ENCODE data around the gene MROH2A. TPM values are rescaled to one million over a fixed set of nuclear protein-coding genes. Genes with fewer than 3 reads are reported as not detected.
A peak's percentile ranks its signal among the peaks of the same experiment; 100 is the strongest.

The MROH2A gene
- total and polyA plus RNA-seq, 9 of the 15 experiments (the other 6 are each of a cell fraction or from before 2014, with no cell fraction given) = 0.03 TPM; not detected in 8

DNA sequence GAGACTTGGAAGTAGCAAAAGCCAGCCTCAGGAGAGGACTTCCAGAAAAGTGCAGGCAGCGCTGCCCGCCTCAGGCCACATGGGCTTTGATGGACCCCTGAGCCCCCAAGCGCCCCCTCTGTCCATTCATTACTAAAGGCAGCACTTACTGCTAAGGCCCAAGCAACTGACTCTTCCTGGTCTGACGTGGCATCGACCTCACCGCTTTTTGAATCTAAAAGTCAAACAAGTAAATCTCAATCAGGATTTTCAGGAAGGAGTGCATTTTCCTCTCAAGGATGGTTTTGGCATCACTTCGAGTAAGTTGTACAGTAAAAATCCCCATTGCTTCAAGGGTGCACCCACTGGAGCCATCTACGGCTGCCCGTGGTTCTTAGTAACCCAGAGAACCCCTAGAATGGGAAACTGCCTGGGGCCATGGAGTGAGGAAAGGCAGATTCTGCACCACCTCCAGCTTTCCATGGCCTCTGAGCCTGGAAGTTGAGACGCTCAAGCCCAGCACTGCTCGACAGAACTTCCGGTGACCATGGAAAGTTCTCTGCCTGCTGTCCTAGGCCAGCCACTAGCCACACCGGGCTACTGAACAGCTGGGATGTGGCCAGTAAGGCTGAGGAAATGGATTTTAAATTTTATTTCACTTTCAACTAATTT, 69.2 kb downstream of the MROH2A start:
- no peak overlapping the region for H3K4me3 ChIP-seq
- in situ Hi-C loops (cut with MboI) (no loop called here), intact Hi-C loops (cut with micrococcal nuclease) (no loop called here)
- H3K4me2 ChIP-seq (ENCODE audit: insufficient read depth, low read length) = no peak overlapping the region
- ChIA-PET CTCF (ENCODE audit: low intra/inter-chr PET ratio) (no interaction called here), POLR2A (interaction anchor here (1.0 kb wide), 1 partner anchor 11 kb away, joined by 4 read pairs; no protein-coding TSS in a partner anchor)
- peaks cover 0 to 7% of the 10 kb centered on the region in 2 experiments; a peak in 3 of 5 replicates for H3K4me1 ChIP-seq (replicated peaks in 1 of 2; ENCODE audit: control insufficient read depth in 2 of 2, insufficient read depth in 2 of 2, low read length in 2 of 2)
- no peak for DNase-seq (ENCODE audit: extremely low read depth in 1 of 4, low spot score in 3 of 4)
- 99% methylated on average over 10 of the region's 13 CpGs for WGBS (ENCODE audit: insufficient coverage, low coverage, missing lambda C conversion rate)
- H3K36me3 ChIP-seq (ENCODE audit: control insufficient read depth, insufficient read depth, low read length) = peaks cover 97% of the 10 kb centered on the region
- BruUV-seq (replicated peaks) = no TSS peak
- H3K27me3 ChIP-seq (ENCODE audit: control insufficient read depth in 2 of 2, insufficient read depth in 2 of 2, low read length in 2 of 2) = no peaks in the 10 kb centered on the region
- H3K9me3 ChIP-seq (replicated peaks; ENCODE audit: control insufficient read depth, insufficient read depth, low read depth, low read length) = no peaks in the 10 kb centered on the region
- H3K9me1 ChIP-seq (ENCODE audit: control insufficient read depth, insufficient read depth, low read length) = peaks cover 4% of the 10 kb centered on the region
- 0 out of 2 replicates have a peak, but pooled peaks have one; percentile 3 for TF ChIP-seq RBFOX2 (IDR thresholded peaks at IDR 0.05; ENCODE audit: low read depth, low read length)
- TF ChIP-seq ZNF766 (CRISPR knock-in tag; conservative IDR thresholded peaks at IDR 0.05) = no peak
- H3K9ac ChIP-seq (ENCODE audit: insufficient read depth in 1 of 2, low read depth in 2 of 2, low read length in 2 of 2) = no peak overlapping the region
- H2AFZ ChIP-seq (ENCODE audit: low read depth, low read length) = no peak overlapping the region
- H4K20me1 ChIP-seq (replicated peaks; ENCODE audit: control insufficient read depth, insufficient read depth, low read length) = no peaks in the 10 kb centered on the region
- H3K79me2 ChIP-seq (ENCODE audit: control insufficient read depth, insufficient read depth, low read length) = peaks cover 80% of the 10 kb centered on the region
- no peak for ATAC-seq
- H3K27ac ChIP-seq (ENCODE audit: extremely low read depth, low read depth, low read length) = no peak overlapping the region
- FAIRE-seq = no peak

DNA sequence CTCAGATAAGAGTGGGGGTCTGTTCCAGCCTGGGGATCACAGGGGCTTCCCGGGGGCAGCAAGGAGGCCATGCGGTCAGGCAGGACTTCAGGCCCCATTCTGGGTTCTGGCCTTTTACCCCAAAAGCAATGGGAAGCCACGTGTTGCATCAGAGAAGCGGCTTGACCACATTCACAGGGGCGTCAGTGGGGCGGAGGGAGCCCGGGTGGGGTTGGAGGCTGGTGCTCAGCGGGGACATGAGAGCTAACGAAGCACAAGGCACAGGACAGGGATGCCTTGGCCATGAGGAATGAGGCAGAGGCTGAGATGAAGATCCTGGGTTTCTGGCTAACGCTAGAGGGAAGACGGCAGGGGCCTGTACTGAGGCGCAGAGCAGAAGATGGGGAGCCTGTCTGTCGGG, 70.1 kb downstream of the MROH2A start:
- BruUV-seq (replicated peaks) = no TSS peak
- no peaks in the 10 kb centered on the region for H4K20me1 ChIP-seq (replicated peaks; ENCODE audit: control insufficient read depth, insufficient read depth, low read length)
- in situ Hi-C loops (cut with MboI) (no loop called here), intact Hi-C loops (cut with micrococcal nuclease) (no loop called here)
- H3K27ac ChIP-seq (ENCODE audit: extremely low read depth, low read depth, low read length) = no peak overlapping the region
- no peak overlapping the region for H3K9ac ChIP-seq (ENCODE audit: insufficient read depth in 1 of 2, low read depth in 2 of 2, low read length in 2 of 2)
- no peak overlapping the region for H3K4me2 ChIP-seq (ENCODE audit: insufficient read depth, low read length)
- peaks cover 0 to 8% of the 10 kb centered on the region in 2 experiments; a peak in 3 of 5 replicates for H3K4me1 ChIP-seq (replicated peaks in 1 of 2; ENCODE audit: control insufficient read depth in 2 of 2, insufficient read depth in 2 of 2, low read length in 2 of 2)
- H3K79me2 ChIP-seq (ENCODE audit: control insufficient read depth, insufficient read depth, low read length) = peaks cover 82% of the 10 kb centered on the region
- WGBS (ENCODE audit: insufficient coverage, low coverage, missing lambda C conversion rate) = 96% methylated on average over 11 of the region's 13 CpGs
- H3K4me3 ChIP-seq = no peak overlapping the region
- no peaks in the 10 kb centered on the region for H3K9me3 ChIP-seq (replicated peaks; ENCODE audit: control insufficient read depth, insufficient read depth, low read depth, low read length)
- H3K27me3 ChIP-seq (ENCODE audit: control insufficient read depth in 2 of 2, insufficient read depth in 2 of 2, low read length in 2 of 2) = no peaks in the 10 kb centered on the region
- ATAC-seq = no peak
- CTCF ChIA-PET (ENCODE audit: low intra/inter-chr PET ratio) = no interaction called here
- FAIRE-seq = no peak
- peaks cover 97% of the 10 kb centered on the region for H3K36me3 ChIP-seq (ENCODE audit: control insufficient read depth, insufficient read depth, low read length)
- H2AFZ ChIP-seq (ENCODE audit: low read depth, low read length) = no peak overlapping the region
- no peak for DNase-seq (ENCODE audit: extremely low read depth in 1 of 4, low spot score in 3 of 4)
- H3K9me1 ChIP-seq (ENCODE audit: control insufficient read depth, insufficient read depth, low read length) = peaks cover 4% of the 10 kb centered on the region
- POLR2A ChIA-PET = interaction anchor here (0.6 to 1.0 kb wide), 3 partner anchors 10 to 385 kb away, joined by 3 to 5 read pairs (median 4); no protein-coding TSS in a partner anchor
- TF ChIP-seq RBFOX2 (IDR thresholded peaks at IDR 0.05; ENCODE audit: low read depth, low read length) = peak; percentile 47; the same call in 1 of the 2 replicates
- TF ChIP-seq, protein P1, sequence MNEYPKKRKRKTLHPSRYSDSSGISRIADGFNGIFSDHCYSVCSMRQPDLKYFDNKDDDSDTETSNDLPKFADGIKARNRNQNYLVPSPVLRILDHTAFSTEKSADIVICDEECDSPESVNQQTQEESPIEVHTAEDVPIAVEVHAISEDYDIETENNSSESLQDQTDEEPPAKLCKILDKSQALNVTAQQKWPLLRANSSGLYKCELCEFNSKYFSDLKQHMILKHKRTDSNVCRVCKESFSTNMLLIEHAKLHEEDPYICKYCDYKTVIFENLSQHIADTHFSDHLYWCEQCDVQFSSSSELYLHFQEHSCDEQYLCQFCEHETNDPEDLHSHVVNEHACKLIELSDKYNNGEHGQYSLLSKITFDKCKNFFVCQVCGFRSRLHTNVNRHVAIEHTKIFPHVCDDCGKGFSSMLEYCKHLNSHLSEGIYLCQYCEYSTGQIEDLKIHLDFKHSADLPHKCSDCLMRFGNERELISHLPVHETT (CRISPR knock-in tag; conservative IDR thresholded peaks at IDR 0.05 in 1 of 2, IDR thresholded peaks at IDR 0.05 in 1 of 2) = no peak
- no peak for TF ChIP-seq ATF3 (IDR thresholded peaks at IDR 0.05)
- TF ChIP-seq ATF3 (CRISPR knock-in tag; conservative IDR thresholded peaks at IDR 0.05) = no peak
- TF ChIP-seq CBX3 (IDR thresholded peaks at IDR 0.05; ENCODE audit: borderline replicate concordance in 1 of 2, low read length in 2 of 2) = no peak
- peak; percentile 63 for TF ChIP-seq POLR2G (IDR thresholded peaks at IDR 0.05; ENCODE audit: low read depth, low read length)
